ENCODE measurements around the gene KHSRP.

The KHSRP gene

DNA sequence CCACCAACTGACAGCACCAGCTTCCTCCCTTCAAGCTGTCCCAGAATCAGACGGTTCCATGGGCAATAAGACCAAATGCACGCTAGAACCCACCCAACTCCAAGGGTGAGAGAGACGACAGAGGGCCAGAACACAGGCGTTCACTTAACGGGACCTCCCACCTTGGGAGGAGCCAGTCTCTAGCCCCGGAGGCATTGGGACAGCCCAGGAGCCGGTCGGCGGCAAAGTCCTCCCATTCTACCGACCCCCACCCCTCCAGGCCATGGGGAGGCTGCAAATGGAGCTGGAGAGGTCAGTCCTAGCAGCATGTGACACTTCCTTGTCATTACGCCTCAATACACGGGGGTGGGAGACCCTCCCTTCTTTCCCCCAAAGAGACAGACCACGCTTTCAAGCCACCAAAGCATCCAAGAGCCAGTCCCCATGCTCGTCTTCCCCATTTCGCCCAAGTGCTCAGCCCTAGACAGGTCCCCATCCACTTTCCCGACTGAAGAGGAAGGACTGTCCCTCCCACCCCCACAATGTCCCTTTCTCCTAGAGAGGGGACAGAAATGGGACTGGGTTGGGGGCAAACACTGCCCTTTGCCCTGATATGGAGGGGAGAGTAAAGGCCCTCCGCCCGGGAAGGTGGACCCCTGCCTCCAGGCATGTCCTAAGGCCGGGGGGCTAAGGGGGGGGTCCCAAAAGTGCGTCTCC lies 964 bp downstream of the KHSRP start:
- TF ChIP-seq, protein P1, sequence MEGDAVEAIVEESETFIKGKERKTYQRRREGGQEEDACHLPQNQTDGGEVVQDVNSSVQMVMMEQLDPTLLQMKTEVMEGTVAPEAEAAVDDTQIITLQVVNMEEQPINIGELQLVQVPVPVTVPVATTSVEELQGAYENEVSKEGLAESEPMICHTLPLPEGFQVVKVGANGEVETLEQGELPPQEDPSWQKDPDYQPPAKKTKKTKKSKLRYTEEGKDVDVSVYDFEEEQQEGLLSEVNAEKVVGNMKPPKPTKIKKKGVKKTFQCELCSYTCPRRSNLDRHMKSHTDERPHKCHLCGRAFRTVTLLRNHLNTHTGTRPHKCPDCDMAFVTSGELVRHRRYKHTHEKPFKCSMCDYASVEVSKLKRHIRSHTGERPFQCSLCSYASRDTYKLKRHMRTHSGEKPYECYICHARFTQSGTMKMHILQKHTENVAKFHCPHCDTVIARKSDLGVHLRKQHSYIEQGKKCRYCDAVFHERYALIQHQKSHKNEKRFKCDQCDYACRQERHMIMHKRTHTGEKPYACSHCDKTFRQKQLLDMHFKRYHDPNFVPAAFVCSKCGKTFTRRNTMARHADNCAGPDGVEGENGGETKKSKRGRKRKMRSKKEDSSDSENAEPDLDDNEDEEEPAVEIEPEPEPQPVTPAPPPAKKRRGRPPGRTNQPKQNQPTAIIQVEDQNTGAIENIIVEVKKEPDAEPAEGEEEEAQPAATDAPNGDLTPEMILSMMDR (IDR thresholded peaks at IDR 0.05; ENCODE audit: control insufficient read depth, insufficient read depth, low read depth, low read length, missing control alignments): no peak
- H3K4me3 ChIP-seq (ENCODE audit: control insufficient read depth, low read depth, low read length): peak overlapping the region; percentile 98
- no peak for DNase-seq (ENCODE audit: low read depth)

DNA sequence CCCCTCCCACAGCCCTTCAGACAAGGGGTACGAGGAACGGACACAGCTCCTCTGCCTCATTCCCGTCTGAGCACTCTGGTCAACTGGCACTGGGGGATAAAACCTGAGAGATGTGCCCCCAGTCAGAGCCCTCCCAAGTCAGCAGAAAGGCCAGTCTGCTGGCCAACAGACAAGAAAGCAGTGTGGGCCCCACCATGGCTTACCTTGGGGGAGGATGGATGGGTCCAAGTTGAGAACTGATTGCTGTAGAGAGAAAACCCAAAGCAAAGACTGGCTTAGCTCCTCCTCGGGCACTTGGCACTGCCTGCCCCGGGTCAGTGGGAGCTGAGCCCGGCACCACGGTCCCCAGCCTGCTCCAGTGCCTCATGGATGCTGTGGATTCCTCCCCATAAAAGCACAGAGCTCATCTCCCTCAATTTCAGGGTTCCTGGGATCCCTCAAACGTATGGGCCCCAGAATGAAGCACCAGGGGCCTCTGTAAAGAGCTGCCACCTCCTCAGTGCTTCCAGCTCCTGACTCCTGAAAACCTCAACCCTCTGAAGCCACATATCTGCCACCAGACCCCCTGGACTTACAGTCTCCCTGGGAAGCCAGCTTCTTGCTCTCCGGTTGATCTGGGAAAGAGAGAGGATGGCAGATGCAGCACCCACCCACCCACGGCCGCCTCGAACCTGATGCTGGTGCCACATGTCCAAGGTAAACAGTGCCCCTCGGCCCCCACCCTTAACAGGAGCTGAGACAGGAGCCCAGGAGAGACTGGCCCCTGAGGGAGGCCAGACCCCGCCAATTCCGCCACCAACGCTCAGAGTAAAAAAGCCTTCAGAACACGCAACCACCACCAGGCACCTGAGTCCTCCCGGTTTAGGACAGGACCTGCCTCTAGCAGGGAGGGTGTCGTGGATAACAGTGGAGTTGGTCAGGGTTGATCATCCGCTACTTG lies 3.3 kb downstream of the KHSRP start:
- DNase-seq (ENCODE audit: low read depth): no peak
- TF ChIP-seq, protein P1 (IDR thresholded peaks at IDR 0.05; ENCODE audit: control insufficient read depth, insufficient read depth, low read depth, low read length, missing control alignments): no peak
- no peak overlapping the region for H3K4me3 ChIP-seq (ENCODE audit: control insufficient read depth, low read depth, low read length)

DNA sequence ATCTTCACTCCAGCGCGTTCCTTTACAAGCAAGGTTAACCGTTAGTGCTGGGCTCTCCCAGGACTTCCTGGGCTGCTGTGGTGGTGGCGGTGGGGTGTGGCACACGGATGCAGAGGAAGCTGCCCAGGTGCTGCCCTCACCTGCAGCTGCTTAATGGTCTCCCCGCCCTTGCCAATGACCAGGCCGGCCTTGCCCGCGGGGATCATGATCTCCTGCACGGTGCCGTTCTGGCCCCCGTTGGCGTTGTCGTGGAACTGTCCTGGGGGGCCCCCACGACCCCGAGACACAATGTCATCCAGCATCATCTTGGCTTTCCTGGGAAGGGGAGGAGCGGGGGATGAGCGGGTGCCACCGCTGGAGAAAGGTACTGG lies 6.1 kb downstream of the KHSRP start:
- no peak for DNase-seq (ENCODE audit: low read depth)
- TF ChIP-seq, protein P1 (IDR thresholded peaks at IDR 0.05; ENCODE audit: control insufficient read depth, insufficient read depth, low read depth, low read length, missing control alignments): no peak
- no peak overlapping the region for H3K4me3 ChIP-seq (ENCODE audit: control insufficient read depth, low read depth, low read length)

DNA sequence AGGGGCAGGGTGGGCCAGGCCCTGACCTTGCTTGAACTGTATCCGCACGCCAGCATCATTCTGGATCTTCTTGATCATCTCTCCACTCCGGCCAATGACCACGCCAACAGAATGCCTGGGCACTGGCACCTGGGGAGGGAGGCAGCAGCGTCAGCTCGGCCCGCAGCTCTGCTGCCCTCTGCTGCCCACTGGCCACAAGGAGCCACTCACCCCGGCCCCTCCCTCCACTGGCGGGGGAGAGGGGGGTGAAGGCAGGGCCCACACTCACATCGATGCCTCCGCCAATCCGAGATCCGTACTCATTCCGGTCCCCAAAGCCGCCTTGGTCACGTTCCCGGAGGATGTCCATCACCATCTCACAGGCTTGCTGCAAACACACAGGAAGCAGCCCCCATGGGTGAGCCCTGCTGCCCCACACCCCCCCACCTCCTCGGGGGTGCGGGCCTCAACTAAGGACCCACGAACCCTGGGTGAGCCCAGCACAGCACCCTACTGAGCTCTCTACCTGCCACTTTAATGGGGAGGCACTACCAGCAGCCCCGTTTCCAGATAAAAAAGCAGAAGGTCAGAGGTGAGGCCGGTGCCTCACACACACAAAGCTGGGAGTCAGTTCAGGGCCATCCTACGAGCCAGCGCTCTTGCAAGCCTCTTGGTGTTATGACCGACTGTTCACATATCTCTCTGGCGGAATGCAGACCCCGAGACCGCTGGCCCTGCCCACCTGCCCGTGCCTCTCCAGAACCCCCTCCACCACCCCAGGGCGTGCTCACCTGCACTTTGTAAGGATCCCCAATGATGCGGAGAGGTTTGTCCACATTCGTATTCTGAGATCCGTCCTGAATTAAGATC lies 6.7 kb downstream of the KHSRP start:
- no peak for DNase-seq (ENCODE audit: low read depth)
- no peak overlapping the region for H3K4me3 ChIP-seq (ENCODE audit: control insufficient read depth, low read depth, low read length)
- TF ChIP-seq, protein P1 (IDR thresholded peaks at IDR 0.05; ENCODE audit: control insufficient read depth, insufficient read depth, low read depth, low read length, missing control alignments): peak; percentile 57

DNA sequence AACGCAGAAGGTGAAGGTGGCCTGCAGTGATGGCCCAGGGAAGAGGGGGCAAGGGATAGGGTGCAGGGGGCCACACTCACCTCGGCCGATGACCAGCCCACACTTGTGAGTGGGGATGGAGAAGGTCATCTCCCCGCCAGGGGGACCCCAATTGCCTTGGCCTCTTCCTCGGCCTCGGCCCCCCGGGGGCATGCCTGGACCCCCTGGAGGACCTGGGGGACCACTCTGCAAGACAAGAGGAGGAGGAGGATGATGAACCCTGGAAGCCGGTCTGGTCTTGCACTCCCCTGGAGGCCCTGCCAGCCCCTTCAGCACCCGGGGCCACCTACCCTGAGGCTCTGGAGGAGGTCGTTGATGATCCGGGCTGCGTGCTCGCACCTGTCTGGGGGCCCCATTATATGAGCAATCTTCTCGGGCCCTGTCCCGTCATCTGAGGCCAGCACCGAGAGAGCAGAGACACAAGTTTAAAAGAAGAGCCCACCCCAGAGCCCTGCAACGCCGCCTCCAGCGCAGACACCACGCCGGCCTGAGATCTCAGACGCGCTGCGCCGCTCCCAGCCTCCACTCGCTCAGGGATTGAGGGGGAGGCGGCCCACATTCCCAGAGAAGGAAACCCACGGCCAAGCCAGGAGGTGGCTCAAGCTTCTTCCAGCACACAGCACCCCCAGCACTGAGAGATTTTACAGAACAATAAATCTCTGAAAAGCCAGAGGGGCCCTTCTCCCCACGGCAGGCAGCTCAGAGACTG lies 7.8 kb downstream of the KHSRP start:
- TF ChIP-seq, protein P1 (IDR thresholded peaks at IDR 0.05; ENCODE audit: control insufficient read depth, insufficient read depth, low read depth, low read length, missing control alignments): no peak
- no peak for DNase-seq (ENCODE audit: low read depth)
- H3K4me3 ChIP-seq (ENCODE audit: control insufficient read depth, low read depth, low read length): no peak overlapping the region

Data from AG09309 (cell line).